OCI-LY7 (cell line): Measurements from ENCODE around the gene CREG2. TPM values are rescaled to one million over a fixed set of nuclear protein-coding genes. Genes with fewer than 3 reads are reported as not detected.

Source experiments
- BruUV-seq: library from RNA; stranded (reverse); fragments of 400-500 nt; replicated peaks from 2 replicates; lab custom pipeline; 2021; lab: Mats Ljungman, UMichigan
- CTCF ChIA-PET: fragments of 300-600 bp; sonication (Branson Sonifier 250); formaldehyde crosslinking; loops from one replicate; lab custom pipeline; 2022; ENCODE audit warnings: antibody characterized with exemption; ENCODE audit not compliant: unreplicated experiment; lab: Charles Lee
- POLR2A ChIA-PET: fragments of 300-600 bp; sonication (Branson Sonifier 250); formaldehyde crosslinking; loops from one replicate; lab custom pipeline; 2022; ENCODE audit warnings: antibody characterized with exemption; lab: Charles Lee
- DNase-seq: peaks from one replicate; pipeline ENCODE4 v3.0.0-alpha.2; 2015; ENCODE audit warnings: low spot score
- H2AFZ ChIP-seq: fragments of 200-600 bp; sonication (generic), shearing (Covaris generic); 2 replicates; pipeline ENCODE4 v1.6.1; 2014; ENCODE audit warnings: mild to moderate bottlenecking, antibody characterized with exemption, low read length, moderate library complexity
- H3K27ac ChIP-seq: fragments of 200-600 bp; sonication (generic); 2 replicates; pipeline ENCODE4 v1.5.1; 2014; ENCODE audit warnings: mixed run types, low read depth, mild to moderate bottlenecking, moderate library complexity, low read length, inconsistent platforms; ENCODE audit not compliant: poor library complexity, severe bottlenecking
- H3K36me3 ChIP-seq: fragments of 200-600 bp; sonication (generic); 2 replicates; pipeline ENCODE4 v1.6.1; 2014; ENCODE audit warnings: mild to moderate bottlenecking, antibody characterized with exemption, low read length, moderate library complexity, mixed read lengths; ENCODE audit not compliant: insufficient read depth
- H3K4me1 ChIP-seq: fragments of 200-600 bp; sonication (generic); 2 replicates; pipeline ENCODE4 v1.5.1; 2014; ENCODE audit warnings: mild to moderate bottlenecking, low read length; ENCODE audit not compliant: insufficient read depth, poor library complexity, severe bottlenecking
- H3K4me2 ChIP-seq: fragments of 200-600 bp; sonication (generic); 2 replicates; pipeline ENCODE4 v1.6.1; 2014; ENCODE audit warnings: mild to moderate bottlenecking, low read length
- H3K4me3 ChIP-seq: fragments of 200-600 bp; sonication (generic); 2 replicates; pipeline ENCODE4 v1.5.1; 2014; ENCODE audit warnings: mild to moderate bottlenecking, low read depth, low read length; ENCODE audit not compliant: poor library complexity, severe bottlenecking
- H3K79me2 ChIP-seq: fragments of 200-600 bp; sonication (generic); 2 replicates; pipeline ENCODE4 v1.6.1; 2016; ENCODE audit warnings: low read depth, mild to moderate bottlenecking, low read length, moderate library complexity, mixed read lengths; ENCODE audit not compliant: insufficient read depth
- H3K9me2 ChIP-seq: fragments of 200-600 bp; sonication (generic); 2 replicates; pipeline ENCODE4 v1.6.1; 2016; ENCODE audit warnings: mild to moderate bottlenecking, low read length, mixed read lengths; ENCODE audit not compliant: insufficient read depth
- H3K9me3 ChIP-seq: fragments of 200-600 bp; sonication (generic); 2 replicates; pipeline ENCODE4 v1.6.1; 2014; ENCODE audit warnings: mild to moderate bottlenecking, mixed run types, low read length, mixed read lengths
- H4K20me1 ChIP-seq: fragments of 200-600 bp; sonication (generic); 2 replicates; pipeline ENCODE4 v1.6.1; 2014; ENCODE audit warnings: mild to moderate bottlenecking, antibody characterized with exemption, low read length, moderate library complexity, mixed read lengths; ENCODE audit not compliant: insufficient read depth
- EZH2phosphoT487 ChIP-seq: fragments of 200-600 bp; sonication (generic); IDR thresholded peaks from 2 replicates; pipeline ENCODE4 v1.6.1; 2018; ENCODE audit warnings: low read depth, borderline replicate concordance, mild to moderate bottlenecking, mixed run types, antibody characterized with exemption, low read length, moderate library complexity, mixed read lengths
- intact Hi-C: fragments of 100-400 bp; cut with micrococcal nuclease; formaldehyde crosslinking; loops from one replicate; pipeline ENCODE4 v1.10.0; 2022; ENCODE audit not compliant: unreplicated experiment
- total RNA-seq, 2 experiments: library from RNA; depleted of rRNA in 1 of 2; stranded (reverse); fragments of >200 nt in 1 of 2; shearing (Covaris generic) in 1 of 2; gene quantifications; 2 replicates each; pipeline ENCODE4 v1.2.3, GENCODE V29; 2014 to 2022
- TF ChIP-seq, protein P1 (sequence below): fragments of 200-600 bp; sonication (generic); conservative IDR thresholded peaks from 2 replicates; pipeline ENCODE4 v1.5.1; 2014; ENCODE audit warnings: mild to moderate bottlenecking, antibody characterized with exemption, low read length, moderate library complexity, mixed read lengths

CREG2 gene
- total RNA-seq, 2 experiments from 2014 or later = not detected

DNA sequence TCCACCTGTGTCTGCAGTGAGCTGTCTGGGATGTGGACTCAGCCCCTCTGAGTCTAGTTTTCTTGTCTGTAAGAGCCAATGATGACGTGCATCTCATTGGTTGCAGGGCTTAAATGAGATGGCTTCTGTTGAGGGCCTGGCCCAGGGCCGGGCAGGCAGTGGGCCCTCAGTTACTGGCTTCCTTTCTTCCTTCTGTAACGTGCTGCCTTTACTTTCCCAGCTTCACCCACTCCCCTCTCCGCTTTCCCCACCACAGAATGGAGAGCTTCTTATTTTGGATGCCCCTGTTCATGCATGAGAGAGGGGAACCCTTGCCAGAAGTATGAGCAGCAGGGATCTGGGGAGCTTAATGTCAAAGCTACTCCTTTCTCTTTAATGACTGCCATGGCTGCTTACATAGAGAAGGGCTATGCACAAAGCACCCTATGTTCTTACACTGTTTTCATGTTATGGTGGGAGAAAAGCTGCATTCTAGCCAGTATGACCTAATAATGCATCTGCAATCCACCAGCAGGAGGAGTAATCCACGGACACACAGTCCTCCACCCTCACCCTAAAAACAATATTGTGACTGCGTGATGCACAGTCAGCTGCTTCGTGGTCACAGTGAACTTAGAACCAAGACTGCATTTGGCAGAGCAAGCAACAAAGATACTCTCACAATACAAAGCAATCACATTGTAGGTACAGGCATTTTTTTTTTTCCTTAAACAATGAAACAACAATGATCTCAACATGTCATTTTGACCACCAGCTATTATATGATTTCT is 37.2 kb downstream of the CREG2 start:
- no peak for DNase-seq
- ChIA-PET POLR2A (interaction anchor here (0.6 to 1.2 kb wide), 2 partner anchors 28 to 902 kb away, joined by 3 to 4 read pairs; no protein-coding TSS in a partner anchor), CTCF (no interaction called here)
- TF ChIP-seq, protein P1, sequence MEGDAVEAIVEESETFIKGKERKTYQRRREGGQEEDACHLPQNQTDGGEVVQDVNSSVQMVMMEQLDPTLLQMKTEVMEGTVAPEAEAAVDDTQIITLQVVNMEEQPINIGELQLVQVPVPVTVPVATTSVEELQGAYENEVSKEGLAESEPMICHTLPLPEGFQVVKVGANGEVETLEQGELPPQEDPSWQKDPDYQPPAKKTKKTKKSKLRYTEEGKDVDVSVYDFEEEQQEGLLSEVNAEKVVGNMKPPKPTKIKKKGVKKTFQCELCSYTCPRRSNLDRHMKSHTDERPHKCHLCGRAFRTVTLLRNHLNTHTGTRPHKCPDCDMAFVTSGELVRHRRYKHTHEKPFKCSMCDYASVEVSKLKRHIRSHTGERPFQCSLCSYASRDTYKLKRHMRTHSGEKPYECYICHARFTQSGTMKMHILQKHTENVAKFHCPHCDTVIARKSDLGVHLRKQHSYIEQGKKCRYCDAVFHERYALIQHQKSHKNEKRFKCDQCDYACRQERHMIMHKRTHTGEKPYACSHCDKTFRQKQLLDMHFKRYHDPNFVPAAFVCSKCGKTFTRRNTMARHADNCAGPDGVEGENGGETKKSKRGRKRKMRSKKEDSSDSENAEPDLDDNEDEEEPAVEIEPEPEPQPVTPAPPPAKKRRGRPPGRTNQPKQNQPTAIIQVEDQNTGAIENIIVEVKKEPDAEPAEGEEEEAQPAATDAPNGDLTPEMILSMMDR = no peak
- no peak for TF ChIP-seq EZH2phosphoT487
- H3K79me2 ChIP-seq = no peaks in the 10 kb centered on the region
- no peaks in the 10 kb centered on the region for H3K36me3 ChIP-seq
- no peak overlapping the region for H2AFZ ChIP-seq
- H3K4me2 ChIP-seq = no peak overlapping the region
- no peak overlapping the region for H3K27ac ChIP-seq
- no peaks in the 10 kb centered on the region for H3K9me2 ChIP-seq
- intact Hi-C loops = loop anchor here (10.0 kb wide), 1 partner anchor 485 kb away; no protein-coding TSS in a partner anchor
- no peaks in the 10 kb centered on the region for H3K9me3 ChIP-seq
- H3K4me1 ChIP-seq = no peaks in the 10 kb centered on the region
- BruUV-seq = no TSS peak
- H4K20me1 ChIP-seq = no peaks in the 10 kb centered on the region; the same call in 1 of the 2 replicates
- no peak overlapping the region for H3K4me3 ChIP-seq

DNA sequence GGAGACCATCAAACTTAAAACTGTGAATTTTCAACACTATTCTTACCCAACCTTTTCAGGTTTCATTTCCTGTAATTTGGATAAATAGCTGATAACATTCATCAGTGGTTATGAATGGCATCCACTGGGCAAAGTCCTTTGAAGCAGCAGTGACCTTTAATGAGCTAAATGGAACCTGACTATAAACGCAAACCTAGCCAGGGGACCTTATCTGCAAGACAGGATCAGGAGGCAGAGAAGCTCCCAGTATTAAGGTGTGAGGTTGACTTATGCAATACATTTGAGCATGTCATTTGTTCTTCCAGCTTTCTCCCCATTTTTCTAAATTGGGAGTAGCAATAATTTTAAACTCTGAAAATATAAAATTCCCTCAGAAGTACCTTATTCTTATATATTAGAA is 38.4 kb downstream of the CREG2 start:
- H3K4me3 ChIP-seq = no peak overlapping the region
- no peaks in the 10 kb centered on the region for H3K79me2 ChIP-seq
- intact Hi-C loops = loop anchor here (10.0 kb wide), 1 partner anchor 486 kb away; no protein-coding TSS in a partner anchor
- H3K9me2 ChIP-seq = no peaks in the 10 kb centered on the region
- no TSS peak for BruUV-seq
- H3K4me1 ChIP-seq = no peaks in the 10 kb centered on the region
- ChIA-PET POLR2A (interaction anchor here (0.8 kb wide), 1 partner anchor 41 kb away, joined by 3 read pairs; no protein-coding TSS in a partner anchor), CTCF (no interaction called here)
- H3K36me3 ChIP-seq = no peaks in the 10 kb centered on the region
- no peak overlapping the region for H2AFZ ChIP-seq
- no peak overlapping the region for H3K27ac ChIP-seq
- H4K20me1 ChIP-seq = no peaks in the 10 kb centered on the region; the same call in 1 of the 2 replicates
- no peak for TF ChIP-seq EZH2phosphoT487
- TF ChIP-seq, protein P1 = no peak
- DNase-seq = no peak
- H3K4me2 ChIP-seq = no peak overlapping the region
- H3K9me3 ChIP-seq = no peaks in the 10 kb centered on the region

DNA sequence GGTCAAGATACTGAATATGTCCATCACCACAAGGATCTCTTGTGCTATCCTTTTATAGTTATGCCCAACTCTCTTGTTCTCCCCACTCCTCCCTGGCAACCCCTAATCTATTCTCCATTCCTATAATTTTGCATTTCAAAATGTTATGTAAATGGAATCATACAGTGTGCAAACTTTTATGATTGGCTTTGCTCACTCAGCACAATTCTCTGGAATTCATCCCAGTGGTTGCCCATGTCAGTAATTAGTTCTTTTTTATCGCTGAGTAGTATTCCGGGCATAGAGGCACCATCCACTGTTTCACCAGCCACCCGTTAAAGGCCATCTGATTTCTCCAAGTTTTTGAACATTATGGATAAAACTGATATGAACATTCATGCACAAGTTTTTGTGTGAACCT is 40.4 kb downstream of the CREG2 start:
- no peak overlapping the region for H3K4me2 ChIP-seq
- H3K4me1 ChIP-seq = no peaks in the 10 kb centered on the region
- H3K79me2 ChIP-seq = no peaks in the 10 kb centered on the region
- no peaks in the 10 kb centered on the region for H3K36me3 ChIP-seq
- H3K9me3 ChIP-seq = no peaks in the 10 kb centered on the region
- ChIA-PET CTCF (no interaction called here), POLR2A (interaction anchor here (0.7 to 1.0 kb wide), 2 partner anchors 12 to 49 kb away, joined by 3 read pairs; no protein-coding TSS in a partner anchor)
- no TSS peak for BruUV-seq
- no peak overlapping the region for H2AFZ ChIP-seq
- H3K9me2 ChIP-seq = no peaks in the 10 kb centered on the region
- H3K27ac ChIP-seq = no peak overlapping the region
- intact Hi-C loops = loop anchor here (10.0 kb wide), 1 partner anchor 488 kb away; no protein-coding TSS in a partner anchor
- no peak for DNase-seq
- no peak overlapping the region for H3K4me3 ChIP-seq
- H4K20me1 ChIP-seq = no peaks in the 10 kb centered on the region; the same call in 1 of the 2 replicates
- TF ChIP-seq, protein P1 = no peak
- TF ChIP-seq EZH2phosphoT487 = no peak
